ENCODE measurements around the gene ZNF292. TPM values are rescaled to one million over a fixed set of nuclear protein-coding genes. Genes with fewer than 3 reads are reported as not detected.

Gene ZNF292
- total and polyA plus RNA-seq, 2 donors (not counting 3 experiments of a cell fraction or from before 2014, with no cell fraction given), result 3.5 to 24.9 TPM

DNA sequence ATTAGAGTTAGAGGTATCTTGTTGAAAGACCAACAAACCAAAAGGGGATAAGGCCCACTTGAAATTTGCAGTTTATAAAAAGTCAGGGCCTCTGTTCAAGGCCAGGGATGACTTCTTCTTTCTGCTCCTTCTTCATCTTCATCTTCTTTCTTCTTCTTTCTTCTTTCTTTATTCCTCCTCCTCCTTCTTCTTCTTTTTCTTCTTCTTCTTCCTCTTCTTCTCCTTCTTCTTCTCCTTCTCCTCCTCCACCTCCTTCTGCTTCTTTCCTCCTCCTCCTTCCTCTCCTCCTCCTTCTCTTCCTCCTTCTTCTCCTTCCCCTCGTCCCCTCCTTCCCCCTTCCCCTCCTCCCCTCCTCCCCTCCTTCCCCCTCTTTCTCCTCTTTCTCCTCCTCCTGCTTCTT, 18.4 kb upstream of the ZNF292 start:
- intact Hi-C loops (cut with micrococcal nuclease) (no loop called here), dilution Hi-C loops (cut with MboI; ENCODE audit: extremely low pct_ligation_motif_present, low sequenced_read_pairs) (no loop called here)
- Histone ChIP-seq H3K4me3 (replicated peaks in 1 of 3; ENCODE audit: insufficient read depth in 1 of 3, low read depth in 1 of 3, low read length in 3 of 3) (no peak overlapping the region), H3K9me1 (replicated peaks; ENCODE audit: control insufficient read depth, extremely low read depth, insufficient read depth, low read length) (no peaks in the 10 kb centered on the region), H3K36me3 (ENCODE audit: control insufficient read depth in 2 of 2, extremely low read depth in 1 of 2, insufficient read depth in 2 of 2, low read length in 2 of 2) (no peaks in the 10 kb centered on the region), H3K4me1 (ENCODE audit: control insufficient read depth, extremely low read depth, insufficient read depth, low read length) (no peaks in the 10 kb centered on the region), H4K20me1 (replicated peaks; ENCODE audit: control insufficient read depth, extremely low read depth, insufficient read depth, low read length) (no peaks in the 10 kb centered on the region), H3K4me2 (ENCODE audit: insufficient read depth, low read length) (no peak overlapping the region), H3K79me2 (ENCODE audit: control insufficient read depth, insufficient read depth, low read length) (no peaks in the 10 kb centered on the region), H3K9ac (replicated peaks; ENCODE audit: extremely low read depth, insufficient read depth, low read length) (no peak overlapping the region), H3K9me3 (replicated peaks; ENCODE audit: control insufficient read depth, insufficient read depth, low read length) (no peaks in the 10 kb centered on the region), H3K27me3 (ENCODE audit: control insufficient read depth in 2 of 2, insufficient read depth in 2 of 2, low read length in 2 of 2) (peaks cover 0 to 8% of the 10 kb centered on the region in 2 experiments), H2AFZ (ENCODE audit: low read depth, low read length) (no peak overlapping the region), H3K27ac (ENCODE audit: insufficient read depth, low read depth, low read length) (no peak overlapping the region)
- FAIRE-seq, result no peak
- ChIA-PET CTCF (interaction anchor here (1.0 to 1.2 kb wide), 5 partner anchors 9 to 1734 kb away, joined by 3 to 4 read pairs (median 3); no protein-coding TSS in a partner anchor), POLR2A (no interaction called here)
- TF ChIP-seq POLR2A (IDR thresholded peaks at IDR 0.05; ENCODE audit: low read depth, low read length) (no peak), JUN (IDR thresholded peaks at IDR 0.05; ENCODE audit: borderline replicate concordance, insufficient read depth, insufficient read length, low read depth) (no peak), GATA2 (IDR thresholded peaks at IDR 0.05; ENCODE audit: insufficient read depth, insufficient read length, low read depth, low read length) (no peak), MAX (IDR thresholded peaks at IDR 0.05; ENCODE audit: insufficient read depth, insufficient read length) (no peak), POLR2AphosphoS5 (IDR thresholded peaks at IDR 0.05; ENCODE audit: insufficient read depth, low read depth, low read length) (no peak), EZH2 (IDR thresholded peaks at IDR 0.05; ENCODE audit: borderline replicate concordance, low read depth, low read length, severe bottlenecking) (no peak), MYC (IDR thresholded peaks at IDR 0.05; ENCODE audit: low read depth, low read length) (no peak), FOS (IDR thresholded peaks at IDR 0.05; ENCODE audit: borderline replicate concordance, insufficient read depth, low read length) (no peak), CTCF (IDR thresholded peaks at IDR 0.05; ENCODE audit: extremely low read depth in 1 of 2, insufficient read depth in 1 of 2, low read depth in 1 of 2, low read length in 2 of 2) (no peak)
- BruUV-seq (replicated peaks), result no TSS peak
- DNase-seq (ENCODE audit: low read depth, low spot score), result no peak
